Suprapubic skin (tissue), 3 donors: ENCODE measurements around the gene RHCE.
"Not testable (repeated sequence)": the region's sequence is repeated elsewhere in the genome, so short reads cannot be mapped to it uniquely, and the experiment has no call there.

Source experiments
- POLR2A ChIP-seq, 2 donors: fragments of 450-650 bp; IDR thresholded peaks; one replicate each; pipeline ENCODE4 v1.6.1; 2017; ENCODE audit warnings: antibody characterized with exemption in 2 of 2, mild to moderate bottlenecking in 2 of 2, moderate library complexity in 2 of 2
- TF ChIP-seq, protein P1 (sequence below), 2 donors: fragments of 200-600 bp in 1 of 2; fragments of 450-650 bp in 1 of 2; sonication (generic) in 1 of 2; IDR thresholded peaks; one replicate each; pipeline ENCODE4 v1.5.1; 2016 to 2019; ENCODE audit warnings: antibody characterized with exemption in 2 of 2, mild to moderate bottlenecking in 1 of 2, moderate library complexity in 1 of 2

DNA sequence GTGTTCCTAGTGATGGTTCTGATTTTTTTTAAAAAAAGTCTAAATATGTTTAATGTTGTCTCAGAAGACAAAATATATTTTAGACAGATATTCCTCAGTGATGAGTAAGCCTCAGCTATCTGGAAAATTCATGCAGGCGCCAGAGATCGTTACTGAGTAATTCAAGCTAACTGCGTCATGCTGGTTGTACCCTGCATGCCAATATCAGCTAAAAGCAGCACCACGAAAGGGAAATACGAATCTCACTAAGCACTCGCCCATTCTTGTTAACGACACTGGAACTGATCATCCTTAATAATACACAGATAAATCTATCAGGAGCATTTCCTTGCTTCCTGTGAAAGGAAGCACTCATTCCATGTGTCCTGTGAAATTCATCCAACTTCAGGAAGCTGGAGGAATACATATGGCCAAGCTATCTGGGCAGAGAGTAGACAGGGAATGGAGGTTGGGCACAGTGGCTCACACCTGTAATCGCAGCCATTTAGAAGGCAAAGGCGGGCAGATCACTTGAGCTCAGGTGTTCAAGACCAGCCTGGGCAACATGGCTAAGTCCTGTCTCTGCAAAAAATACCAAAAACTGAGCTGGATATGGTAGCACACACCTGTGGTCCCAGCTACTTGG, 100.2 kb downstream of the RHCE start:
- TF ChIP-seq, protein P1, sequence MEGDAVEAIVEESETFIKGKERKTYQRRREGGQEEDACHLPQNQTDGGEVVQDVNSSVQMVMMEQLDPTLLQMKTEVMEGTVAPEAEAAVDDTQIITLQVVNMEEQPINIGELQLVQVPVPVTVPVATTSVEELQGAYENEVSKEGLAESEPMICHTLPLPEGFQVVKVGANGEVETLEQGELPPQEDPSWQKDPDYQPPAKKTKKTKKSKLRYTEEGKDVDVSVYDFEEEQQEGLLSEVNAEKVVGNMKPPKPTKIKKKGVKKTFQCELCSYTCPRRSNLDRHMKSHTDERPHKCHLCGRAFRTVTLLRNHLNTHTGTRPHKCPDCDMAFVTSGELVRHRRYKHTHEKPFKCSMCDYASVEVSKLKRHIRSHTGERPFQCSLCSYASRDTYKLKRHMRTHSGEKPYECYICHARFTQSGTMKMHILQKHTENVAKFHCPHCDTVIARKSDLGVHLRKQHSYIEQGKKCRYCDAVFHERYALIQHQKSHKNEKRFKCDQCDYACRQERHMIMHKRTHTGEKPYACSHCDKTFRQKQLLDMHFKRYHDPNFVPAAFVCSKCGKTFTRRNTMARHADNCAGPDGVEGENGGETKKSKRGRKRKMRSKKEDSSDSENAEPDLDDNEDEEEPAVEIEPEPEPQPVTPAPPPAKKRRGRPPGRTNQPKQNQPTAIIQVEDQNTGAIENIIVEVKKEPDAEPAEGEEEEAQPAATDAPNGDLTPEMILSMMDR (IDR thresholded peaks at IDR 0.05): not testable (repeated sequence)
- TF ChIP-seq POLR2A (IDR thresholded peaks at IDR 0.05): not testable (repeated sequence)
